Neural crest cell (in vitro differentiated cells): Measurements from ENCODE around the gene CD19. TPM values are rescaled to one million over a fixed set of nuclear protein-coding genes. Genes with fewer than 3 reads are reported as not detected.
A peak's percentile ranks its signal among the peaks of the same experiment; 100 is the strongest.

Source experiments
- DNase-seq: peaks from one replicate; pipeline ENCODE4 v3.0.0; 2021; ENCODE audit warnings: low read depth, mixed read lengths, low spot score
- H3K27ac Mint-ChIP-seq: one replicate; pipeline ENCODE4 v1.8.0; 2021; ENCODE audit warnings: mild to moderate bottlenecking, mixed read lengths; ENCODE audit not compliant: unreplicated experiment
- H3K27me3 Mint-ChIP-seq: 2 replicates; pipeline ENCODE4 v1.8.0; 2021; ENCODE audit warnings: low read depth, mild to moderate bottlenecking, mixed read lengths
- H3K36me3 Mint-ChIP-seq: 2 replicates; pipeline ENCODE4 v1.8.0; 2021; ENCODE audit warnings: low read depth, mild to moderate bottlenecking, mixed read lengths
- H3K4me1 Mint-ChIP-seq: 2 replicates; pipeline ENCODE4 v1.8.0; 2021; ENCODE audit warnings: mixed read lengths
- H3K4me3 Mint-ChIP-seq: one replicate; pipeline ENCODE4 v1.8.0; 2021; ENCODE audit warnings: mild to moderate bottlenecking, mixed read lengths
- H3K9me3 Mint-ChIP-seq: 2 replicates; pipeline ENCODE4 v1.8.0; 2021; ENCODE audit warnings: mixed read lengths
- CTCF ChIP-seq: fragments of 200-600 bp; sonication (generic); conservative IDR thresholded peaks from 2 replicates; pipeline ENCODE4 v1.5.0; 2021; ENCODE audit warnings: antibody characterized with exemption, mild to moderate bottlenecking
- total RNA-seq: library from RNA; stranded (reverse); gene quantifications from 2 replicates; pipeline ENCODE4 v1.2.1, GENCODE V29; 2021

Gene CD19
- total RNA-seq, 1 donor from 2014 or later = not detected

- H3K27ac Mint-ChIP-seq = no peak overlapping the region
- no peaks in the 10 kb centered on the region for H3K4me1 Mint-ChIP-seq
- no peak for TF ChIP-seq CTCF
- DNase-seq = no peak
- no peak overlapping the region for H3K4me3 Mint-ChIP-seq
- H3K36me3 Mint-ChIP-seq = no peaks in the 10 kb centered on the region
- no peaks in the 10 kb centered on the region for H3K9me3 Mint-ChIP-seq
- no peaks in the 10 kb centered on the region for H3K27me3 Mint-ChIP-seq
Measured at GRCh38 chr16:28903344-28904042, 28.3 kb upstream of the CD19 start.

- no peak for DNase-seq
- Mint-ChIP-seq H3K27ac (peak overlapping the region; percentile 50), H3K9me3 (no peaks in the 10 kb centered on the region), H3K4me3 (no peak overlapping the region), H3K36me3 (no peaks in the 10 kb centered on the region), H3K27me3 (no peaks in the 10 kb centered on the region), H3K4me1 (no peaks in the 10 kb centered on the region)
- no peak for TF ChIP-seq CTCF
Measured at GRCh38 chr16:28904363-28904762, 27.4 kb upstream of the CD19 start.

DNA sequence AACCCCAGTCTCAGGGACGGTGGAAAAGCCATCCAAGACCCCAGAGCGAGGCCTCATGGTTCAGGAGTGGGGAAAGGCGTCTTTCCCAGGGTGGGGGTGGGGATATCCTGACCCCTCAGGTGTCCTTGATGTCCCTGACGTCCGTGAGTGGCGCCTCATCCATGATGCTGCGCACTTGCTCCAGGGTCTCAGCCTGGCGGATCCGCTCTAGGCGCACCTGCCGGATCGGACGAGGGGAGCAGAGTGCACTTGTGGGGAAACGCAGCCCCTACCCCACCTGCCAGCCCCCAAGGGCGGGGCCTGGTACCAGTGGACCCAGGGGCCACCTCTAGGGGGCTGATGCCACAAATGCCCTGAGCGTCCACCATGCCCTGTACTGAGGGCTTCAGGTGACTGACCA lies 26.9 kb upstream of the CD19 start:
- no peak overlapping the region for H3K27ac Mint-ChIP-seq
- H3K4me3 Mint-ChIP-seq = no peak overlapping the region
- H3K36me3 Mint-ChIP-seq = no peaks in the 10 kb centered on the region
- no peaks in the 10 kb centered on the region for H3K27me3 Mint-ChIP-seq
- H3K9me3 Mint-ChIP-seq = no peaks in the 10 kb centered on the region
- no peak for DNase-seq
- H3K4me1 Mint-ChIP-seq = no peaks in the 10 kb centered on the region
- TF ChIP-seq CTCF = no peak

GRCh38 chr16:28905229-28905754 lies 26.5 kb upstream of the CD19 start:
- TF ChIP-seq CTCF = no peak
- no peaks in the 10 kb centered on the region for H3K9me3 Mint-ChIP-seq
- H3K27ac Mint-ChIP-seq = no peak overlapping the region
- H3K36me3 Mint-ChIP-seq = no peaks in the 10 kb centered on the region
- H3K27me3 Mint-ChIP-seq = no peaks in the 10 kb centered on the region
- no peak overlapping the region for H3K4me3 Mint-ChIP-seq
- DNase-seq = no peak
- no peaks in the 10 kb centered on the region for H3K4me1 Mint-ChIP-seq

- no peaks in the 10 kb centered on the region for H3K9me3 Mint-ChIP-seq
- no peak for TF ChIP-seq CTCF
- no peak overlapping the region for H3K27ac Mint-ChIP-seq
- no peaks in the 10 kb centered on the region for H3K27me3 Mint-ChIP-seq
- no peaks in the 10 kb centered on the region for H3K36me3 Mint-ChIP-seq
- no peak overlapping the region for H3K4me3 Mint-ChIP-seq
- H3K4me1 Mint-ChIP-seq = no peaks in the 10 kb centered on the region
- no peak for DNase-seq
Measured at GRCh38 chr16:28905800-28906372, 25.9 kb upstream of the CD19 start.
